HEK293 (cell line): ENCODE results near the gene PP2D1.

Experiments used
- CTCF ChIA-PET: fragments of 350-600 bp; formaldehyde crosslinking; extraction: SDS; loops from one replicate; lab custom pipeline; 2021; ENCODE audit warnings: antibody characterized with exemption; lab: Yijun Ruan, JAX
- POLR2A ChIA-PET: fragments of 300-600 bp; formaldehyde crosslinking; extraction: SDS; loops from one replicate; lab custom pipeline; 2020; ENCODE audit warnings: antibody characterized with exemption, inconsistent platforms; lab: Yijun Ruan, JAX
- H3K27ac ChIP-seq: fragments of 200-500 bp; sonication (Bioruptor generic); 2 replicates; pipeline ENCODE4 v1.5.1; 2014; ENCODE audit warnings: low read depth, low read length, control low read depth, inconsistent platforms; ENCODE audit errors: extremely low read depth
- H3K36me3 ChIP-seq, 2 experiments: fragments of 200-500 bp in 1 of 2; sonication (Bioruptor generic) in 1 of 2; 1 replicate in 1 of 2; 2 replicates in 1 of 2; pipeline ENCODE4 v1.5.1; 2014 to 2017; ENCODE audit warnings: inconsistent platforms in 2 of 2, low read length in 2 of 2; ENCODE audit not compliant: control insufficient read depth in 2 of 2, insufficient read depth in 1 of 2
- H3K4me1 ChIP-seq: fragments of 200-500 bp; sonication (Bioruptor generic); 2 replicates; pipeline ENCODE4 v1.5.1; 2014; ENCODE audit warnings: mild to moderate bottlenecking, low read length, inconsistent platforms; ENCODE audit not compliant: control insufficient read depth, insufficient read depth
- H3K4me3 ChIP-seq: 2 replicates; pipeline ENCODE4 v1.5.1; 2011; ENCODE audit warnings: low read depth, mild to moderate bottlenecking, control low read depth, low read length, moderate library complexity
- H3K9me3 ChIP-seq: fragments of 200-500 bp; sonication (Bioruptor generic); 2 replicates; pipeline ENCODE4 v1.5.1; 2014; ENCODE audit warnings: low read depth, low read length, inconsistent platforms; ENCODE audit not compliant: control insufficient read depth, insufficient read depth
- GLIS2 ChIP-seq: fragments of 450-650 bp; formaldehyde crosslinking; IDR thresholded peaks from 2 replicates; pipeline ENCODE4 v1.5.1; 2016; ENCODE audit warnings: missing biosample characterization, missing genetic modification characterization
- MYNN ChIP-seq: fragments of 450-650 bp; formaldehyde crosslinking; IDR thresholded peaks from 2 replicates; pipeline ENCODE4 v1.5.1; 2016; ENCODE audit warnings: missing biosample characterization, missing genetic modification characterization, borderline replicate concordance
- SALL2 ChIP-seq: fragments of 450-650 bp; formaldehyde crosslinking; IDR thresholded peaks from 2 replicates; pipeline ENCODE4 v1.5.0; 2017; ENCODE audit warnings: missing biosample characterization, mild to moderate bottlenecking, missing genetic modification characterization, borderline replicate concordance
- SP7 ChIP-seq: fragments of 450-650 bp; formaldehyde crosslinking; IDR thresholded peaks from 2 replicates; pipeline ENCODE4 v1.5.1; 2016; ENCODE audit warnings: missing biosample characterization, missing genetic modification characterization
- YY2 ChIP-seq: fragments of 450-650 bp; formaldehyde crosslinking; IDR thresholded peaks from 2 replicates; pipeline ENCODE4 v1.5.1; 2016; ENCODE audit warnings: missing biosample characterization, missing genetic modification characterization
- ZBTB20 ChIP-seq: fragments of 450-650 bp; formaldehyde crosslinking; IDR thresholded peaks from 2 replicates; pipeline ENCODE4 v1.5.1; 2016; ENCODE audit warnings: missing biosample characterization, missing genetic modification characterization
- ZFP3 ChIP-seq: fragments of 450-650 bp; formaldehyde crosslinking; IDR thresholded peaks from 2 replicates; pipeline ENCODE4 v1.5.1; 2016; ENCODE audit warnings: low read depth, missing biosample characterization, missing genetic modification characterization
- ZNF114 ChIP-seq: fragments of 450-650 bp; formaldehyde crosslinking; IDR thresholded peaks from 2 replicates; pipeline ENCODE4 v1.5.0; 2017; ENCODE audit warnings: missing biosample characterization, missing genetic modification characterization
- ZNF140 ChIP-seq: fragments of 450-650 bp; formaldehyde crosslinking; IDR thresholded peaks from 2 replicates; pipeline ENCODE4 v1.5.1; 2016; ENCODE audit warnings: missing biosample characterization, missing genetic modification characterization
- ZNF148 ChIP-seq: fragments of 450-650 bp; formaldehyde crosslinking; IDR thresholded peaks from 2 replicates; pipeline ENCODE4 v1.5.0; 2017; ENCODE audit warnings: missing biosample characterization, missing genetic modification characterization, borderline replicate concordance
- ZNF155 ChIP-seq: fragments of 450-650 bp; formaldehyde crosslinking; IDR thresholded peaks from 2 replicates; pipeline ENCODE4 v1.5.1; 2016; ENCODE audit warnings: missing biosample characterization, missing genetic modification characterization
- ZNF394 ChIP-seq: fragments of 450-650 bp; formaldehyde crosslinking; IDR thresholded peaks from 2 replicates; pipeline ENCODE4 v1.5.1; 2016; ENCODE audit warnings: missing biosample characterization, missing genetic modification characterization, mild to moderate bottlenecking, moderate library complexity, borderline replicate concordance
- ZNF404 ChIP-seq: fragments of 450-650 bp; formaldehyde crosslinking; IDR thresholded peaks from 2 replicates; pipeline ENCODE4 v1.5.1; 2017; ENCODE audit warnings: missing biosample characterization, missing genetic modification characterization
- ZNF433 ChIP-seq: fragments of 450-650 bp; formaldehyde crosslinking; IDR thresholded peaks from 2 replicates; pipeline ENCODE4 v1.5.1; 2016; ENCODE audit warnings: missing biosample characterization, missing genetic modification characterization, low read depth
- ZNF449 ChIP-seq: fragments of 450-650 bp; formaldehyde crosslinking; IDR thresholded peaks from 2 replicates; pipeline ENCODE4 v1.5.1; 2017; ENCODE audit warnings: missing biosample characterization, mild to moderate bottlenecking, missing genetic modification characterization, moderate library complexity
- ZNF514 ChIP-seq: fragments of 450-650 bp; formaldehyde crosslinking; IDR thresholded peaks from 2 replicates; pipeline ENCODE4 v1.5.1; 2016; ENCODE audit warnings: missing biosample characterization, missing genetic modification characterization
- ZNF518A ChIP-seq: fragments of 450-650 bp; formaldehyde crosslinking; conservative IDR thresholded peaks from 2 replicates; pipeline ENCODE4 v1.5.1; 2016; ENCODE audit warnings: low read depth, missing biosample characterization, missing genetic modification characterization
- ZNF544 ChIP-seq: fragments of 450-650 bp; formaldehyde crosslinking; IDR thresholded peaks from 2 replicates; pipeline ENCODE4 v1.5.0; 2017; ENCODE audit warnings: missing biosample characterization, missing genetic modification characterization
- ZNF548 ChIP-seq: fragments of 450-650 bp; formaldehyde crosslinking; IDR thresholded peaks from 2 replicates; pipeline ENCODE4 v1.5.1; 2016; ENCODE audit warnings: missing biosample characterization, missing genetic modification characterization
- ZNF571 ChIP-seq: fragments of 450-650 bp; formaldehyde crosslinking; IDR thresholded peaks from 2 replicates; pipeline ENCODE4 v1.5.0; 2017; ENCODE audit warnings: missing biosample characterization, missing genetic modification characterization
- ZNF660 ChIP-seq: fragments of 450-650 bp; IDR thresholded peaks from 2 replicates; pipeline ENCODE4 v1.5.1; 2018; ENCODE audit warnings: missing biosample characterization, mild to moderate bottlenecking, missing genetic modification characterization
- ZNF670 ChIP-seq: fragments of 450-650 bp; formaldehyde crosslinking; IDR thresholded peaks from 2 replicates; pipeline ENCODE4 v1.5.1; 2016; ENCODE audit warnings: missing biosample characterization, missing genetic modification characterization, low read depth
- ZNF830 ChIP-seq: fragments of 450-650 bp; IDR thresholded peaks from 2 replicates; pipeline ENCODE4 v1.5.0; 2018; ENCODE audit warnings: missing biosample characterization, missing genetic modification characterization, low read depth, mild to moderate bottlenecking, moderate library complexity
- ZXDB ChIP-seq: fragments of 450-650 bp; formaldehyde crosslinking; IDR thresholded peaks from 2 replicates; pipeline ENCODE4 v1.5.1; 2016; ENCODE audit warnings: missing biosample characterization, missing genetic modification characterization

Gene PP2D1

GRCh38 chr3:20015525-20015924, 3.5 kb upstream of the PP2D1 start:
- H3K9me3 ChIP-seq = no peaks in the 10 kb centered on the region
- CTCF ChIA-PET = no interaction called here
- no peak overlapping the region for H3K27ac ChIP-seq
- no peaks in the 10 kb centered on the region for H3K36me3 ChIP-seq
- no peaks in the 10 kb centered on the region for H3K4me1 ChIP-seq
- POLR2A ChIA-PET = interaction anchor here (0.6 kb wide), 1 partner anchor 171 kb away, joined by 3 read pairs; the partner anchor contains the start of gene SGO1
- TF ChIP-seq GLIS2 (tag by site-specific recombination) (no peak), ZNF449 (no peak), ZNF433 (tag by site-specific recombination) (no peak), ZNF830 (tag by site-specific recombination) (no peak), ZNF660 (no peak), ZNF571 (tag by site-specific recombination) (no peak)
- TF ChIP-seq, all 188 proteins: peak for 0
- no peak overlapping the region for H3K4me3 ChIP-seq

- Histone ChIP-seq H3K36me3 (no peaks in the 10 kb centered on the region), H3K4me1 (no peaks in the 10 kb centered on the region), H3K4me3 (no peak overlapping the region), H3K9me3 (no peaks in the 10 kb centered on the region), H3K27ac (no peak overlapping the region)
- POLR2A ChIA-PET = no interaction called here
- TF ChIP-seq MYNN (tag by site-specific recombination) = no peak
- no peak for TF ChIP-seq ZNF404 (tag by site-specific recombination)
- no peak for TF ChIP-seq ZNF114 (tag by site-specific recombination)
- TF ChIP-seq ZBTB20 = no peak
- no peak for TF ChIP-seq SALL2 (tag by site-specific recombination)
- no peak for TF ChIP-seq ZNF155 (tag by site-specific recombination)
- no peak for TF ChIP-seq ZNF514 (tag by site-specific recombination)
- no peak for TF ChIP-seq ZNF670 (tag by site-specific recombination)
- TF ChIP-seq ZXDB (tag by site-specific recombination) = no peak
- no peak for TF ChIP-seq ZFP3 (tag by site-specific recombination)
- TF ChIP-seq ZNF394 = no peak
- no peak for TF ChIP-seq ZNF449
- no peak for TF ChIP-seq YY2
- TF ChIP-seq SP7 = no peak
- TF ChIP-seq ZNF518A (tag by site-specific recombination) = no peak
- no peak for TF ChIP-seq ZNF140
- TF ChIP-seq ZNF544 (tag by site-specific recombination) = no peak
- TF ChIP-seq ZNF548 (tag by site-specific recombination) = no peak
- no peak for TF ChIP-seq ZNF148 (tag by site-specific recombination)
- CTCF ChIA-PET = no interaction called here
These were observed 1.3 kb upstream of the PP2D1 start for GRCh38 chr3:20013396-20013795.
